ENCODE results near the gene CHD2.

The CHD2 gene

GRCh38 chr15:92954578-92954977 is 54.5 kb downstream of the CHD2 start:
- Histone ChIP-seq H3K27ac (ENCODE audit: low read depth in 2 of 2, low read length in 2 of 2) (no peak overlapping the region), H3K4me1 (ENCODE audit: control insufficient read depth in 2 of 2, insufficient read depth in 2 of 2, low read length in 2 of 2) (no peaks in the 10 kb centered on the region), H3K36me3 (ENCODE audit: control insufficient read depth in 2 of 2, insufficient read depth in 2 of 2, low read length in 2 of 2) (peaks cover 83 to 84% of the 10 kb centered on the region in 2 donors), H3K4me3 (ENCODE audit: low read length in 2 of 2) (no peak overlapping the region), H3K9me3 (ENCODE audit: control insufficient read depth in 2 of 2, low read length in 2 of 2) (peaks cover 3 to 4% of the 10 kb centered on the region in 2 donors), H3K9ac (ENCODE audit: low read depth in 1 of 2, low read length in 2 of 2) (no peak overlapping the region), H3K27me3 (ENCODE audit: control insufficient read depth in 2 of 2, insufficient read depth in 2 of 2, low read length in 2 of 2) (no peaks in the 10 kb centered on the region)

GRCh38 chr15:92955706-92956105 is 55.6 kb downstream of the CHD2 start:
- no peaks in the 10 kb centered on the region for H3K27me3 ChIP-seq (ENCODE audit: control insufficient read depth in 2 of 2, insufficient read depth in 2 of 2, low read length in 2 of 2)
- no peak overlapping the region for H3K27ac ChIP-seq (ENCODE audit: low read depth in 2 of 2, low read length in 2 of 2)
- H3K4me3 ChIP-seq (ENCODE audit: low read length in 2 of 2) = no peak overlapping the region
- H3K9me3 ChIP-seq (ENCODE audit: control insufficient read depth in 2 of 2, low read length in 2 of 2) = no peaks in the 10 kb centered on the region
- peaks cover 80% of the 10 kb centered on the region in 2 donors for H3K36me3 ChIP-seq (ENCODE audit: control insufficient read depth in 2 of 2, insufficient read depth in 2 of 2, low read length in 2 of 2)
- no peaks in the 10 kb centered on the region for H3K4me1 ChIP-seq (ENCODE audit: control insufficient read depth in 2 of 2, insufficient read depth in 2 of 2, low read length in 2 of 2)
- no peak overlapping the region for H3K9ac ChIP-seq (ENCODE audit: low read depth in 1 of 2, low read length in 2 of 2)

GRCh38 chr15:92958105-92958504 is 58.0 kb downstream of the CHD2 start:
- Histone ChIP-seq H3K27ac (ENCODE audit: low read depth in 2 of 2, low read length in 2 of 2) (no peak overlapping the region), H3K36me3 (ENCODE audit: control insufficient read depth in 2 of 2, insufficient read depth in 2 of 2, low read length in 2 of 2) (peaks cover 75 to 76% of the 10 kb centered on the region in 2 donors), H3K4me3 (ENCODE audit: low read length in 2 of 2) (no peak overlapping the region)

DNA sequence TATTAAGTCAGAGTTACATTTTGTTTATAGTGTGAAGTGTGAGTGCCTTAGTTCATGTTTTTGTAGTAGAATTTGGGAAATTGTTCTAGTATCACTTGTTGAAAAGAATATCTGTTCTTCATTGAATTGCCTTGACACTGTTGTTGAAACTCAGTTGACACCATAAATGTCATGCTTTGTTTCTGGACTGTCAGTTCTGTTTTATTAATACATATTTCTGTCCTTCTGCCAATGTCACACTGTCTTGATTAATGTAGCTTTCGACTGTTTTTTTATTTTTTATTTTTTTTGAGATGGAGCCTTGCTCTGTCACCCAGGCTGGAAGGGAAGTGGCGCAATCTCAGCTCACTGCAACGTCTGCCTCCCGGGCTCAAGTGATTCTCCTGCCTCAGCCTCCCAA is 59.1 kb downstream of the CHD2 start:
- Histone ChIP-seq H3K27ac (ENCODE audit: low read depth in 2 of 2, low read length in 2 of 2) (no peak overlapping the region), H3K9ac (ENCODE audit: low read depth in 1 of 2, low read length in 2 of 2) (no peak overlapping the region), H3K4me1 (ENCODE audit: control insufficient read depth in 2 of 2, insufficient read depth in 2 of 2, low read length in 2 of 2) (no peaks in the 10 kb centered on the region), H3K36me3 (ENCODE audit: control insufficient read depth in 2 of 2, insufficient read depth in 2 of 2, low read length in 2 of 2) (peaks cover 73 to 75% of the 10 kb centered on the region in 2 donors), H3K4me3 (ENCODE audit: low read length in 2 of 2) (no peak overlapping the region), H3K27me3 (ENCODE audit: control insufficient read depth in 2 of 2, insufficient read depth in 2 of 2, low read length in 2 of 2) (no peaks in the 10 kb centered on the region), H3K9me3 (ENCODE audit: control insufficient read depth in 2 of 2, low read length in 2 of 2) (no peaks in the 10 kb centered on the region)

More at GRCh38 chr15:92958105-92958504, 58.0 kb downstream of the CHD2 start:
- H3K9me3 ChIP-seq (ENCODE audit: control insufficient read depth in 2 of 2, low read length in 2 of 2) = no peaks in the 10 kb centered on the region
- no peaks in the 10 kb centered on the region for H3K27me3 ChIP-seq (ENCODE audit: control insufficient read depth in 2 of 2, insufficient read depth in 2 of 2, low read length in 2 of 2)
- no peaks in the 10 kb centered on the region for H3K4me1 ChIP-seq (ENCODE audit: control insufficient read depth in 2 of 2, insufficient read depth in 2 of 2, low read length in 2 of 2)
- H3K9ac ChIP-seq (ENCODE audit: low read depth in 1 of 2, low read length in 2 of 2) = no peak overlapping the region

DNA sequence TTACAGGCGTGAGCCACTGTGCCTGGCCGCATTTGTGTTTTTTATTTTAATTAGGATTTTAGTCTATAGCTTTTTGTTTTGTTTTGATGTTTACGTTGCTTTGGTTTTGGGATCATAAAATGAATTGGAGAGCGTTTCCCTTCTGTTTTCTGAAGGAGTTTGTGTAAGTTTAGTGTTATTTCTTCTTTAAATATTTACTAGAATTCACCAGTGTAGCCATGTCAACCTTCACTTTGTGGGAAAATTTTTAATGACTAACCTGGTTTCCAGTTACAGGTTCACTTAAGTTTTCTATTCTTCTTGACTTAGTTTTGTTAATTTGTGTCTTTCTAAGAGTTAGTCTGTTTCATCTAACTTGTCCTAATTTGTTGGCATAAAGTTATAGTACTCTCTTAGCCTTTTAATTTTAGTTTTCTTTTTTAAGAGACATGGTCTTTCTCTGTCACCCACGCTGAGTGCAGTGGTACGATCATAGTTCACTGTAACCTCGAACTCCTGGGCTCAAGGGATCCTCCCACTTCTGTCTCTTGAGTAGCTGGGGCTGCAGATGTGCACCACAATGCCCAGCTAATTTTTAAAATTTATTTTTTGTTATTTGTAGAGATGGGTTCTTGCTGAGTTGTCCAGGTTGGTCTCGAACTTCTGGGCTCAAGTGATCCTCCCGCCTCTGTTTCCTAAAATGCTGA is 61.0 kb downstream of the CHD2 start:
- no peaks in the 10 kb centered on the region for H3K4me1 ChIP-seq (ENCODE audit: control insufficient read depth in 2 of 2, insufficient read depth in 2 of 2, low read length in 2 of 2)
- H3K9me3 ChIP-seq (ENCODE audit: control insufficient read depth in 2 of 2, low read length in 2 of 2) = no peaks in the 10 kb centered on the region
- H3K27ac ChIP-seq (ENCODE audit: low read depth in 2 of 2, low read length in 2 of 2) = no peak overlapping the region
- no peak overlapping the region for H3K4me3 ChIP-seq (ENCODE audit: low read length in 2 of 2)
- no peaks in the 10 kb centered on the region for H3K27me3 ChIP-seq (ENCODE audit: control insufficient read depth in 2 of 2, insufficient read depth in 2 of 2, low read length in 2 of 2)
- H3K9ac ChIP-seq (ENCODE audit: low read depth in 1 of 2, low read length in 2 of 2) = no peak overlapping the region
- peaks cover 62 to 64% of the 10 kb centered on the region in 2 donors for H3K36me3 ChIP-seq (ENCODE audit: control insufficient read depth in 2 of 2, insufficient read depth in 2 of 2, low read length in 2 of 2)

DNA sequence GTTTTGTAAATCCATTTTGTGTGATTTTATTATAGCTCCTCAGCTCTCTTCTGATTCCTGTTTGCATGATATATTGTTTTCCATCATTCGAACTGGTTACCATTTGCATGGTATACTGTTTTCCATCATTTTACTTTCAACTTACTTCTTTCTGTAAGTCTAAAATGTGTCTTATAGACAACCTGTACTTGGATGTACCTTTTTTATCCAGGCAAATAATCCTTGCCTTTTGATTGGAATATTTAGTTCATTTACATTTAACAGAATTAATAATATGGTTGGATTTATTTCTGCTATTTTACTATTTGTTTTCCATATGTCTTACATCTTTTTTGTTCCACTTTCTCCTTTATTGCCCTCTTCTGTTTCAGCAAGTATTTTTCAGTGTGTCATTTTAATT is 62.8 kb downstream of the CHD2 start:
- Histone ChIP-seq H3K9ac (ENCODE audit: low read depth in 1 of 2, low read length in 2 of 2) (no peak overlapping the region), H3K36me3 (ENCODE audit: control insufficient read depth in 2 of 2, insufficient read depth in 2 of 2, low read length in 2 of 2) (peaks cover 57 to 61% of the 10 kb centered on the region in 2 donors), H3K4me3 (ENCODE audit: low read length in 2 of 2) (no peak overlapping the region), H3K9me3 (ENCODE audit: control insufficient read depth in 2 of 2, low read length in 2 of 2) (no peaks in the 10 kb centered on the region), H3K27me3 (ENCODE audit: control insufficient read depth in 2 of 2, insufficient read depth in 2 of 2, low read length in 2 of 2) (no peaks in the 10 kb centered on the region), H3K4me1 (ENCODE audit: control insufficient read depth in 2 of 2, insufficient read depth in 2 of 2, low read length in 2 of 2) (no peaks in the 10 kb centered on the region), H3K27ac (ENCODE audit: low read depth in 2 of 2, low read length in 2 of 2) (no peak overlapping the region)

DNA sequence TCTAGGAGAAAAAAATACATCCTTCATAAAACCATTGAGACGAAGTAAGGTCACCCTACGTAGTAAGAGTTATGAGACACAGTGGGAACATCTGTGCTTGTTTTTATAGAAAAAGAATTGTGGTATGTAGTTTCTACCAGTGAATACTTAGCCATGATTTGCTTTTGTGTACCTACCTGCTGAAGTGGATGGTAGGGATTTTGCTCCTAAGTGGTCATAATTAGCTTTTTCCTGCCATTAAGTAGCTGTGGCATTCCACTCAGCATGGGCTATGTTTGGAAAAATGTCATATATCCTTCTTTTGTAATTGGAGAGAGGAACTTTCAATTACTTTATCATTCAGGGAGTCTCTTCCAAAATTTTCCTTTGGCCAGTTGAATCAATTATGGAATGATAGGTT is 63.7 kb downstream of the CHD2 start:
- Histone ChIP-seq H3K9ac (ENCODE audit: low read depth in 1 of 2, low read length in 2 of 2) (no peak overlapping the region), H3K27me3 (ENCODE audit: control insufficient read depth in 2 of 2, insufficient read depth in 2 of 2, low read length in 2 of 2) (no peaks in the 10 kb centered on the region), H3K27ac (ENCODE audit: low read depth in 2 of 2, low read length in 2 of 2) (no peak overlapping the region), H3K4me1 (ENCODE audit: control insufficient read depth in 2 of 2, insufficient read depth in 2 of 2, low read length in 2 of 2) (no peaks in the 10 kb centered on the region), H3K4me3 (ENCODE audit: low read length in 2 of 2) (no peak overlapping the region), H3K9me3 (ENCODE audit: control insufficient read depth in 2 of 2, low read length in 2 of 2) (no peaks in the 10 kb centered on the region), H3K36me3 (ENCODE audit: control insufficient read depth in 2 of 2, insufficient read depth in 2 of 2, low read length in 2 of 2) (peaks cover 57 to 63% of the 10 kb centered on the region in 2 donors)

DNA sequence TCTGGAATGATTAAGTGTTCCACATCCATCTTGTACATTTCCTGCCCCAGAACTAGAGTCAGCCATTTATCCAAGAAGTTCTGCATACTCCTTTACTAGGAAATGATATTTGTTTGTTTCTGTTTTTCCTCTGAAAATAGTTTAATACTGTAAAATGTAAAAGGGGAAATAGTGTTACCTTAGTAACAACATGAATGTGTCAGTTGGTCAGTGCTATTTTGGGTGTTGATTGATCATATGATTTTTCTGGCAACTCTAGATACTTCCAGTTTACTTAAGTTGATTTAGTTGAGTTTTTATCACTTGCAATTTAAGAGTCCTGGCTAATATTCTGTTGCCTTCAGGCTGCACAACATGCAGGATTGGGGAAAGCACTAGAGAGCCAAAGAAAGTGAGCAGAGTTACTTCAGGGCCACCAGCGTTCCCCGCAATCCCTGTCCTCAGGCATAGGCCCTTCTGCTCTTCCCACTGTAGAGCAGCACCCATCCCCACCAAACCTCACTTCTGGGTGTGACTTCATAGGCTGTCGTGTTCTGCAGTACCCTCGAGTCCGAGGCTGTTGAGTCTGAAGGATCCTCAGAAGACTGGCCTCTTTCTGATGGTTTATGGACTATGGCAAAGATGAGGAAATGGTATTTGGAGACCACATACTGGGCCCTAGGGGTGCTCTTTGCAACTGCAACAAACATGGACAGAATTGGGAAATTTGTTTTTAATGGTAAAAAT is 69.0 kb downstream of the CHD2 start:
- H3K9ac ChIP-seq (ENCODE audit: low read depth in 1 of 2, low read length in 2 of 2) = no peak overlapping the region
- no peak overlapping the region for H3K4me3 ChIP-seq (ENCODE audit: low read length in 2 of 2)
- no peaks in the 10 kb centered on the region for H3K4me1 ChIP-seq (ENCODE audit: control insufficient read depth in 2 of 2, insufficient read depth in 2 of 2, low read length in 2 of 2)
- peaks cover 66% of the 10 kb centered on the region in 2 donors for H3K36me3 ChIP-seq (ENCODE audit: control insufficient read depth in 2 of 2, insufficient read depth in 2 of 2, low read length in 2 of 2)
- no peaks in the 10 kb centered on the region for H3K9me3 ChIP-seq (ENCODE audit: control insufficient read depth in 2 of 2, low read length in 2 of 2)
- no peaks in the 10 kb centered on the region for H3K27me3 ChIP-seq (ENCODE audit: control insufficient read depth in 2 of 2, insufficient read depth in 2 of 2, low read length in 2 of 2)
- no peak overlapping the region for H3K27ac ChIP-seq (ENCODE audit: low read depth in 2 of 2, low read length in 2 of 2)

- Histone ChIP-seq H3K9ac (ENCODE audit: low read depth in 1 of 2, low read length in 2 of 2) (no peak overlapping the region), H3K27ac (ENCODE audit: low read depth in 2 of 2, low read length in 2 of 2) (no peak overlapping the region), H3K4me1 (ENCODE audit: control insufficient read depth in 2 of 2, insufficient read depth in 2 of 2, low read length in 2 of 2) (no peaks in the 10 kb centered on the region), H3K4me3 (ENCODE audit: low read length in 2 of 2) (no peak overlapping the region), H3K9me3 (ENCODE audit: control insufficient read depth in 2 of 2, low read length in 2 of 2) (no peaks in the 10 kb centered on the region), H3K36me3 (ENCODE audit: control insufficient read depth in 2 of 2, insufficient read depth in 2 of 2, low read length in 2 of 2) (peaks cover 73 to 76% of the 10 kb centered on the region in 2 donors), H3K27me3 (ENCODE audit: control insufficient read depth in 2 of 2, insufficient read depth in 2 of 2, low read length in 2 of 2) (no peaks in the 10 kb centered on the region)
These were observed 70.5 kb downstream of the CHD2 start for GRCh38 chr15:92970656-92971055.

DNA sequence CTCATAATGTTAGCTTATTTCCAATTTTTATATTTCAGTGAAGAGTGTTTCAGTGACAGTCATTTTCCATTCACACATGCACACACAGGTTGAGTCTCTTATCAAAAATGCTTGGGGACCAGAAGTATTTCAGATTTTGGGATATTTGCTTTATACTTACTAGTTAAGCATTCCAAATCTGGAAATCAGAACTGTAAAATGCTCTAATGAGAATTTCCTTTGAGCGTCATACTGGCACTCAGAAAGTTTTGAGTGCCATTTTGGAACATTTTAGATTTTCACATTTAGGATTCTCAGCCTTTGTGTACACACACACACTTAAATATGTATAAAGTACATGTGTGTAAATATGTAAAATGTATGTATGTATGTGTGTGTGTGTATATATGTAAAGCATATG is 71.0 kb downstream of the CHD2 start:
- Histone ChIP-seq H3K36me3 (ENCODE audit: control insufficient read depth in 2 of 2, insufficient read depth in 2 of 2, low read length in 2 of 2) (peaks cover 76 to 78% of the 10 kb centered on the region in 2 donors), H3K27me3 (ENCODE audit: control insufficient read depth in 2 of 2, insufficient read depth in 2 of 2, low read length in 2 of 2) (no peaks in the 10 kb centered on the region)

More for the DNA sequence above, 71.0 kb downstream of the CHD2 start:
- Histone ChIP-seq H3K27ac (ENCODE audit: low read depth in 2 of 2, low read length in 2 of 2) (no peak overlapping the region), H3K9ac (ENCODE audit: low read depth in 1 of 2, low read length in 2 of 2) (no peak overlapping the region), H3K9me3 (ENCODE audit: control insufficient read depth in 2 of 2, low read length in 2 of 2) (no peaks in the 10 kb centered on the region), H3K4me1 (ENCODE audit: control insufficient read depth in 2 of 2, insufficient read depth in 2 of 2, low read length in 2 of 2) (no peaks in the 10 kb centered on the region), H3K4me3 (ENCODE audit: low read length in 2 of 2) (no peak overlapping the region)
